Measurements from ENCODE around the gene TECPR2.

TECPR2 gene

DNA sequence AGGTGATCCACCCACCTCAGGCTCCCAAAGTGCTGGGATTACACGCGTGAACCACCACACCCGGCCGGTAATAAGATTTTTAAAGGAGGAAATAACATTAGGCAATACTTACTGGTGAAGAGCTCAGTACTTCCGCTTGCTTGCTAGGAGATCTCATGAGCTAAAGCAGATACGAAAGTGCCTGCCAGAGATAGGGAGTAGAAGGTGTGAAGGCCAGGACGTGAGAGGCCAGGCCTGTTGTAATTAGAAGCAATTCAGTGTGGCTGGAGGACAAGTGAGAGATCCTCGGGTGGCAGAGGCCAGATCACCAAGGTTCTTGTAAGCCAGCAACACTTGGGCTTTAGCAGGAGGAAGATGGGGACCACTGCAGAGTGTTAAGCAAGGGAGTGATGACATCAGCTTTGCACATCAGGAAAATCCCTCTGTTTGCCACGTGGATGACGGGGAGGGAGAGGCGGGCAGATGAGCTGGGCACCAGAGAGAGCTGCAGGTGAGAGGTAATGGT lies 7.6 kb downstream of the TECPR2 start:
- in situ Hi-C loops (cut with HindIII; ENCODE audit: low sequenced_read_pairs) = no loop called here
- H3K4me3 ChIP-seq (ENCODE audit: low read depth, low read length) = no peak overlapping the region
- DNase-seq (ENCODE audit: low read depth) = no peak
- TF ChIP-seq, protein P1, sequence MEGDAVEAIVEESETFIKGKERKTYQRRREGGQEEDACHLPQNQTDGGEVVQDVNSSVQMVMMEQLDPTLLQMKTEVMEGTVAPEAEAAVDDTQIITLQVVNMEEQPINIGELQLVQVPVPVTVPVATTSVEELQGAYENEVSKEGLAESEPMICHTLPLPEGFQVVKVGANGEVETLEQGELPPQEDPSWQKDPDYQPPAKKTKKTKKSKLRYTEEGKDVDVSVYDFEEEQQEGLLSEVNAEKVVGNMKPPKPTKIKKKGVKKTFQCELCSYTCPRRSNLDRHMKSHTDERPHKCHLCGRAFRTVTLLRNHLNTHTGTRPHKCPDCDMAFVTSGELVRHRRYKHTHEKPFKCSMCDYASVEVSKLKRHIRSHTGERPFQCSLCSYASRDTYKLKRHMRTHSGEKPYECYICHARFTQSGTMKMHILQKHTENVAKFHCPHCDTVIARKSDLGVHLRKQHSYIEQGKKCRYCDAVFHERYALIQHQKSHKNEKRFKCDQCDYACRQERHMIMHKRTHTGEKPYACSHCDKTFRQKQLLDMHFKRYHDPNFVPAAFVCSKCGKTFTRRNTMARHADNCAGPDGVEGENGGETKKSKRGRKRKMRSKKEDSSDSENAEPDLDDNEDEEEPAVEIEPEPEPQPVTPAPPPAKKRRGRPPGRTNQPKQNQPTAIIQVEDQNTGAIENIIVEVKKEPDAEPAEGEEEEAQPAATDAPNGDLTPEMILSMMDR (IDR thresholded peaks at IDR 0.05; ENCODE audit: low read depth, low read length, missing control alignments) = no peak

DNA sequence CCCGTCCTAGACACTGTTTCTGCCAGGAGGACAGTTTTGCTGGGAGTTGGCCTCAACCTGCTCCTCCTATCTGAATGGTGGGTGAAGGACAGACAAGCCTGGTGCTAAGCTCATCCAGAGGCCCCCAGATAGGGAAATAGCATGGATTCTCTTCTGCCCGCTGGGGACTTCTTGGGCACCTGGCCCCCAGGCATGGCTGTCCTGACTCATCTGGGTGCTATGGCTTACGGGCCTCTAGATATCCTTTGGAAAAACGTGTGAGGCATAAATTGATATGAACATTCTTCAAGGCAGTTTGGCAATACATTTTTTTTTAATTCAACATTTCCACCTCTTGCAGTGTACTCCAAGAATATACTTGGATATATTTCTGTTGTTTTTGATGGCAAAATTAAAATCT lies 8.6 kb downstream of the TECPR2 start:
- no peak overlapping the region for H3K4me3 ChIP-seq (ENCODE audit: low read depth, low read length)
- DNase-seq (ENCODE audit: low read depth) = no peak
- TF ChIP-seq, protein P1 (IDR thresholded peaks at IDR 0.05; ENCODE audit: low read depth, low read length, missing control alignments) = no peak
- in situ Hi-C loops (cut with HindIII; ENCODE audit: low sequenced_read_pairs) = no loop called here

DNA sequence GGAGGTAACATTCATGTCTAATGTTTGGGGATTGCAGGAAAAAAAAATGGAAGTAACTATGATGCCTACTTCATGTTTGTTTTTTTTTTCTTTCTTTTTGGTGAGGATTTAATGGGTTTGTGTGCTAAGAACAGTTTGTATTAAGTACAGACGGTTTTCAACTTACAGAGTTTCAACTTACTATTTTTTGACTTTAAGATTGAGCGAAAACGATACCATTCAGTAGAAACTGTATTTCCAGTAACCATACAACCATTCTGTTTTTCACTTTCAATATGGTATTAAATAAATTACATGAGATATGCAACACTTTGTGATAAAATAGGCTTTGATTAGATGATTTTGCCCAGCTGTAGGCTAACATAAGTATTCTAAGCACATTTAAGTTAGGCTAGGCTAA lies 10.4 kb downstream of the TECPR2 start:
- TF ChIP-seq, protein P1 (IDR thresholded peaks at IDR 0.05; ENCODE audit: low read depth, low read length, missing control alignments) = no peak
- DNase-seq (ENCODE audit: low read depth) = no peak
- in situ Hi-C loops (cut with HindIII; ENCODE audit: low sequenced_read_pairs) = no loop called here
- H3K4me3 ChIP-seq (ENCODE audit: low read depth, low read length) = no peak overlapping the region

DNA sequence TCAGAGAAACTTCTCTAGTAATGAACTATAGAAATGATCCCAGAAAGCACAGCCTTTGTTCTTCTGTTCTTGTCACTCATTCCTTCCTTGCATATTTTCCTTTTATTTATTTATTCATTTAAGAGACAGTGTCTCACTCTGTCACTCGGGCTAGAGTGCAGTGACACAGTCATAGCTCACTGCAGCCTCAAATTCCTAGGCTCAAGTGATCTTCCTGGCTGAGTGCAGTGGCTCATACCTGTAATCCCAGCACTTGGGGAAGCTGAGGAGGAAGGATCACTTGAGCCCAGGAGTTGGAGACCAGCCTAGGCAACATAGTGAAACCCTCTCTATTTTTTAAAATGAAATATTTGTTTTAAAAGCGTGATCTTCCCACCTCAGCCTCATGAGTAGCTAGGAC lies 11.5 kb downstream of the TECPR2 start:
- in situ Hi-C loops (cut with HindIII; ENCODE audit: low sequenced_read_pairs) = no loop called here
- no peak overlapping the region for H3K4me3 ChIP-seq (ENCODE audit: low read depth, low read length)
- TF ChIP-seq, protein P1 (IDR thresholded peaks at IDR 0.05; ENCODE audit: low read depth, low read length, missing control alignments) = no peak
- no peak for DNase-seq (ENCODE audit: low read depth)

DNA sequence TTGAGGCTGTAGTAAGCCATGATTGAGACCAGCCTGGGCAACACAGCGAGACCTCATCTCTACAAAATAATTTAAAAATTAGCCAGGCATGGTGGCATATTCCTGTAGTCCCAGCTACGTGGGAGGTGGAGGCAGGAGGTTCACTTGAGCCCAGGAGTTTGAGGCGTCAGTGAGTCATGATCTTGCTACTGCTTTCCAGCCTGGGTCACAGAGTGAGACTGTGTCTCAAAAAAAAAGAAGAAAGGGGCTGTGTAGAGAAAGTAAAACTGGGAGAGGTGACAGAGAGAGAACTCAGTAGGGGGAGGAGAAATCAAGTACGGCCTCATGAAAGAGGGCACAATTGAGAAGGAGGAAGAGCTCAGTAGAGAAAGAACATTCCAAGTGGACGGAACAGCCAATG lies 12.4 kb downstream of the TECPR2 start:
- in situ Hi-C loops (cut with HindIII; ENCODE audit: low sequenced_read_pairs) = no loop called here
- H3K4me3 ChIP-seq (ENCODE audit: low read depth, low read length) = no peak overlapping the region
- TF ChIP-seq, protein P1 (IDR thresholded peaks at IDR 0.05; ENCODE audit: low read depth, low read length, missing control alignments) = no peak
- DNase-seq (ENCODE audit: low read depth) = no peak

DNA sequence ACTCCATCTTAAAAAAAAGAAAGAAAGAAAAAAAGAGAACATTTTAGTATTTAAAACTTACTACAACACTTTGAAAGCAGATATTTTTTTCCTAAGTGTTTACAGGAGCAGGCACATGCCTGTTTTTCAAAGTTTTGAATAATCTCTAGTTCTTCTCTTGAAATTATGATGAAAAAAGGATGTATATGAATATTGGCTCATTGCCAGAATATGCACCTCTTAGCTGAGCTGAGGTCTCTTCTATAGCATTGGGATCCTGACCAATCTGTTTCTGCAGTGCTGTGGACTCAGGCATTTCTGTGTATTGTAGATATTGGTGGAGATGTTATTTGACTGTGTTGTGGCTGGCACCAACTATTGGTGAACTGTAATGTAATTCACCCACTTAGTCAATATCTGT lies 15.0 kb downstream of the TECPR2 start:
- TF ChIP-seq, protein P1 (IDR thresholded peaks at IDR 0.05; ENCODE audit: low read depth, low read length, missing control alignments) = no peak
- in situ Hi-C loops (cut with HindIII; ENCODE audit: low sequenced_read_pairs) = no loop called here
- H3K4me3 ChIP-seq (ENCODE audit: low read depth, low read length) = no peak overlapping the region
- DNase-seq (ENCODE audit: low read depth) = no peak

DNA sequence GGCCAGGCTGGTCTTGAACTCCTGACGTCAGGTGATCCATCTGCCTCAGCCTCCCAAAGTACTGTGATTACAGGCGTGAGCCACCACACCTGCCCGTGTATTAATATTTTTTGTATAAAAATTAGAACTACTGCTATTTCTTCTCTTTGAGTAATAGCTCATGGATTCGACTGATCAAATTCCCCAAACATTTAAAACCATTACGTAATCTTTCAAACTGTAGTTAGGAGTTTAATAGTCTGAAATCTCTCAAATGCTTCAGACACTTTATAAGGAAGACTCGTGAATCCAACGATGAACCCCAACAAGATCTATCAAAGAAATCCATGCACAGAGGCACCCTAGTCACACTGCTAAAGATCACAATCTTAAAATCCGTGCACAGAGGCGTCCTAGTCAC lies 16.1 kb downstream of the TECPR2 start:
- TF ChIP-seq, protein P1 (IDR thresholded peaks at IDR 0.05; ENCODE audit: low read depth, low read length, missing control alignments) = no peak
- no peak for DNase-seq (ENCODE audit: low read depth)
- no peak overlapping the region for H3K4me3 ChIP-seq (ENCODE audit: low read depth, low read length)
- in situ Hi-C loops (cut with HindIII; ENCODE audit: low sequenced_read_pairs) = no loop called here

All from astrocyte of the cerebellum (primary cell).